Tibial nerve (tissue), 3 donors: ENCODE results near the gene FOXL1.

Experiments
- CTCF ChIP-seq, 5 experiments: fragments of 200-600 bp in 3 of 5; fragments of 450-650 bp in 2 of 5; sonication (generic) in 3 of 5; IDR thresholded peaks; one replicate each; pipeline ENCODE4 v1.5.1; 2016 to 2019; ENCODE audit warnings: antibody characterized with exemption in 5 of 5, mild to moderate bottlenecking in 3 of 5, moderate library complexity in 2 of 5
- POLR2A ChIP-seq, 2 donors: fragments of 450-650 bp; IDR thresholded peaks; one replicate each; pipeline ENCODE4 v1.6.1; 2017; ENCODE audit warnings: antibody characterized with exemption in 2 of 2, mild to moderate bottlenecking in 2 of 2, moderate library complexity in 2 of 2

- TF ChIP-seq CTCF (IDR thresholded peaks at IDR 0.05) (peak in 1 of 5 experiments; percentile 37), POLR2A (IDR thresholded peaks at IDR 0.05) (peak; percentile 50 to 84)
Observed at GRCh38 chr16:86554917-86555703, 23.2 kb upstream of the FOXL1 start, which contains the start of gene MTHFSD.
